ENCODE results near the gene PDXP. TPM values are rescaled to one million over a fixed set of nuclear protein-coding genes. Genes with fewer than 3 reads are reported as not detected.

Gene PDXP
- total and polyA plus RNA-seq, 2 of the 4 experiments (the other 2 are of a cell fraction), result 5.4 to 24.1 TPM

- Histone ChIP-seq H3K4me1 (ENCODE audit: control insufficient read depth, insufficient read depth, low read length) (peaks cover 3% of the 10 kb centered on the region; the same call in 1 of the 2 replicates), H3K27ac (ENCODE audit: insufficient read depth, low read length) (no peak overlapping the region; the same call in 1 of the 2 replicates), H4K91ac (ENCODE audit: insufficient read depth, low read depth, low read length) (no peak overlapping the region), H2AFZ (replicated peaks; ENCODE audit: low read length, poor library complexity) (peak overlapping the region; percentile 28), H2AK9ac (replicated peaks; ENCODE audit: low read depth, low read length, poor library complexity) (no peak overlapping the region), H2AK5ac (ENCODE audit: low read depth, low read length) (no peak overlapping the region), H3K4me3 (ENCODE audit: insufficient read depth, low read depth, low read length) (no peak overlapping the region), H3K36me3 (ENCODE audit: control insufficient read depth, insufficient read depth, low read length) (peaks cover 45% of the 10 kb centered on the region; the same call in 1 of the 2 replicates), H3K9ac (ENCODE audit: low read depth, low read length) (no peak overlapping the region), H3K14ac (replicated peaks; ENCODE audit: low read depth, low read length) (no peak overlapping the region), H2BK120ac (ENCODE audit: low read depth, low read length) (no peak overlapping the region), H2BK15ac (ENCODE audit: low read depth, low read length) (no peak overlapping the region), H2BK20ac (ENCODE audit: low read depth, low read length) (no peak overlapping the region), H4K20me1 (ENCODE audit: insufficient read depth, low read length) (no peaks in the 10 kb centered on the region; the same call in 1 of the 2 replicates), H3K79me1 (ENCODE audit: low read depth in 1 of 2, low read length in 2 of 2) (peaks cover 0 to 12% of the 10 kb centered on the region in 2 experiments; a peak in 2 of 4 replicates), H2BK5ac (ENCODE audit: low read depth, low read length, poor library complexity, severe bottlenecking) (no peak overlapping the region), H3K23ac (ENCODE audit: low read depth, low read length) (no peak overlapping the region), H4K8ac (ENCODE audit: low read depth in 2 of 2, low read length in 2 of 2) (no peak overlapping the region), H3K56ac (ENCODE audit: extremely low read depth, insufficient read depth, low read length) (no peak overlapping the region), H3K9me1 (ENCODE audit: insufficient read depth, low read length) (no peaks in the 10 kb centered on the region), H3K9me3 (ENCODE audit: control insufficient read depth, insufficient read depth, low read length) (no peaks in the 10 kb centered on the region), H3K18ac (ENCODE audit: low read depth, low read length) (no peak overlapping the region), H3K27me3 (ENCODE audit: control insufficient read depth, insufficient read depth, low read length) (no peaks in the 10 kb centered on the region), H3K4ac (ENCODE audit: low read depth, low read length) (no peak overlapping the region), H3K4me2 (ENCODE audit: low read depth, low read length) (no peak overlapping the region), H4K5ac (ENCODE audit: low read depth, low read length) (no peak overlapping the region)
- BruUV-seq (replicated peaks), result no TSS peak
- POLR2A ChIA-PET (ENCODE audit: unreplicated experiment), result no interaction called here
- ATAC-seq (ENCODE audit: low read depth), result no peak
- no peak for TF ChIP-seq MAFK (IDR thresholded peaks at IDR 0.05; ENCODE audit: low read depth, low read length)
- no peak for TF ChIP-seq CHD1 (IDR thresholded peaks at IDR 0.05; ENCODE audit: low read depth, low read length)
- TF ChIP-seq MXI1 (IDR thresholded peaks at IDR 0.05; ENCODE audit: borderline replicate concordance, low read depth, low read length), result no peak
- no peak for TF ChIP-seq NFE2L2 (IDR thresholded peaks at IDR 0.05; ENCODE audit: low read depth, low read length)
- TF ChIP-seq POLR2A (IDR thresholded peaks at IDR 0.05; ENCODE audit: low read depth, low read length), result no peak
- no peak for TF ChIP-seq MAZ (IDR thresholded peaks at IDR 0.05; ENCODE audit: borderline replicate concordance, low read depth, low read length)
- TF ChIP-seq, protein P1, sequence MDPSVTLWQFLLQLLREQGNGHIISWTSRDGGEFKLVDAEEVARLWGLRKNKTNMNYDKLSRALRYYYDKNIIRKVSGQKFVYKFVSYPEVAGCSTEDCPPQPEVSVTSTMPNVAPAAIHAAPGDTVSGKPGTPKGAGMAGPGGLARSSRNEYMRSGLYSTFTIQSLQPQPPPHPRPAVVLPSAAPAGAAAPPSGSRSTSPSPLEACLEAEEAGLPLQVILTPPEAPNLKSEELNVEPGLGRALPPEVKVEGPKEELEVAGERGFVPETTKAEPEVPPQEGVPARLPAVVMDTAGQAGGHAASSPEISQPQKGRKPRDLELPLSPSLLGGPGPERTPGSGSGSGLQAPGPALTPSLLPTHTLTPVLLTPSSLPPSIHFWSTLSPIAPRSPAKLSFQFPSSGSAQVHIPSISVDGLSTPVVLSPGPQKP (IDR thresholded peaks at IDR 0.05; ENCODE audit: borderline replicate concordance, low read depth, low read length), result no peak
- TF ChIP-seq BHLHE40 (IDR thresholded peaks at IDR 0.05; ENCODE audit: low read depth, low read length), result no peak
- no peak for TF ChIP-seq USF2 (IDR thresholded peaks at IDR 0.05; ENCODE audit: low read depth, low read length)
- TF ChIP-seq RFX5 (IDR thresholded peaks at IDR 0.05; ENCODE audit: low read depth, low read length), result no peak
- TF ChIP-seq, protein P2, sequence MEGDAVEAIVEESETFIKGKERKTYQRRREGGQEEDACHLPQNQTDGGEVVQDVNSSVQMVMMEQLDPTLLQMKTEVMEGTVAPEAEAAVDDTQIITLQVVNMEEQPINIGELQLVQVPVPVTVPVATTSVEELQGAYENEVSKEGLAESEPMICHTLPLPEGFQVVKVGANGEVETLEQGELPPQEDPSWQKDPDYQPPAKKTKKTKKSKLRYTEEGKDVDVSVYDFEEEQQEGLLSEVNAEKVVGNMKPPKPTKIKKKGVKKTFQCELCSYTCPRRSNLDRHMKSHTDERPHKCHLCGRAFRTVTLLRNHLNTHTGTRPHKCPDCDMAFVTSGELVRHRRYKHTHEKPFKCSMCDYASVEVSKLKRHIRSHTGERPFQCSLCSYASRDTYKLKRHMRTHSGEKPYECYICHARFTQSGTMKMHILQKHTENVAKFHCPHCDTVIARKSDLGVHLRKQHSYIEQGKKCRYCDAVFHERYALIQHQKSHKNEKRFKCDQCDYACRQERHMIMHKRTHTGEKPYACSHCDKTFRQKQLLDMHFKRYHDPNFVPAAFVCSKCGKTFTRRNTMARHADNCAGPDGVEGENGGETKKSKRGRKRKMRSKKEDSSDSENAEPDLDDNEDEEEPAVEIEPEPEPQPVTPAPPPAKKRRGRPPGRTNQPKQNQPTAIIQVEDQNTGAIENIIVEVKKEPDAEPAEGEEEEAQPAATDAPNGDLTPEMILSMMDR (conservative IDR thresholded peaks at IDR 0.05; ENCODE audit: low read depth, low read length), result no peak
- no peak for TF ChIP-seq SMC3 (IDR thresholded peaks at IDR 0.05; ENCODE audit: low read depth, low read length)
- no peak for TF ChIP-seq RAD21 (IDR thresholded peaks at IDR 0.05; ENCODE audit: low read length)
- TF ChIP-seq RCOR1 (IDR thresholded peaks at IDR 0.05; ENCODE audit: insufficient replicate concordance, low read length), result no peak
- TF ChIP-seq FOS (IDR thresholded peaks at IDR 0.05; ENCODE audit: low read depth, low read length), result no peak
- 68% methylated on average over 9 of the region's 11 CpGs; no CpG with 5 or more reads in 1 of the 2 experiments for WGBS, 2 experiments (ENCODE audit: extremely low coverage in 2 of 2, insufficient read length in 1 of 2)
- intact Hi-C loops (cut with micrococcal nuclease) (no loop called here), in situ Hi-C loops (cut with MboI; ENCODE audit: low sequenced_read_pairs) (no loop called here), dilution Hi-C loops (cut with HindIII; ENCODE audit: low sequenced_read_pairs, unreplicated experiment) (no loop called here)
- CTCF ChIA-PET, result no interaction called here
- DNase-seq, result peak; percentile 43
Observed at GRCh38 chr22:37626144-37626543, 32.4 kb upstream of the PDXP start.
